ENCODE measurements around the gene LGALS4. TPM values are rescaled to one million over a fixed set of nuclear protein-coding genes. Genes with fewer than 3 reads are reported as not detected.
"Not testable (repeated sequence)": the region's sequence is repeated elsewhere in the genome, so short reads cannot be mapped to it uniquely, and the experiment has no call there.

Gene LGALS4
- total and polyA plus RNA-seq, 2 experiments from 2014 or later: 0.87 TPM; not detected in 1

- Histone ChIP-seq H3K36me3 (ENCODE audit: insufficient read depth) (no peaks in the 10 kb centered on the region), H3F3A (replicated peaks; ENCODE audit: low read depth) (no peaks in the 10 kb centered on the region), H4K20me1 (replicated peaks; ENCODE audit: insufficient read depth) (no peaks in the 10 kb centered on the region), H3K4me1 (ENCODE audit: insufficient read depth) (no peaks in the 10 kb centered on the region), H3K4me2 (no peak overlapping the region), H3K27me3 (ENCODE audit: insufficient read depth) (no peaks in the 10 kb centered on the region), H3K9me2 (ENCODE audit: insufficient read depth) (no peaks in the 10 kb centered on the region), H2AFZ (no peak overlapping the region), H3K79me2 (replicated peaks; ENCODE audit: insufficient read depth) (no peaks in the 10 kb centered on the region), H3K27ac (ENCODE audit: low read depth) (no peak overlapping the region), H3K4me3 (no peak overlapping the region)
- peaks cover 3% of the 10 kb centered on the region for H3K27me3 Mint-ChIP-seq (ENCODE audit: insufficient read depth, low read depth, poor library complexity)
- DNase-seq (ENCODE audit: low spot score) (no peak), ATAC-seq (no peak)
- no peak overlapping the region for H3K27ac Mint-ChIP-seq
- TF ChIP-seq CTCF (conservative IDR thresholded peaks at IDR 0.05; ENCODE audit: low read depth in 2 of 2): no peak
- no peak for TF ChIP-seq JUNB (IDR thresholded peaks at IDR 0.05; ENCODE audit: unreplicated experiment)
- H3K4me3 Mint-ChIP-seq: no peak overlapping the region
- peaks cover 3% of the 10 kb centered on the region; the same call in 2 of the 3 replicates for H3K4me1 Mint-ChIP-seq
- H3K36me3 Mint-ChIP-seq (ENCODE audit: low read depth): peaks cover 5% of the 10 kb centered on the region; the same call in 2 of the 3 replicates
- H3K9me3 Mint-ChIP-seq: peaks cover 11% of the 10 kb centered on the region
Observed at GRCh38 chr19:38861368-38861767, 48.6 kb upstream of the LGALS4 start.

- not testable (repeated sequence) for H3K27ac ChIP-seq (ENCODE audit: low read depth); H4K20me1 ChIP-seq (replicated peaks; ENCODE audit: insufficient read depth); H3K4me1 ChIP-seq (ENCODE audit: insufficient read depth); H3K27ac Mint-ChIP-seq; H3K9me2 ChIP-seq (ENCODE audit: insufficient read depth); DNase-seq (ENCODE audit: low spot score); H3K36me3 ChIP-seq (ENCODE audit: insufficient read depth); H3K79me2 ChIP-seq (replicated peaks; ENCODE audit: insufficient read depth); H3K4me2 ChIP-seq; H3F3A ChIP-seq (replicated peaks; ENCODE audit: low read depth); H3K4me1 Mint-ChIP-seq; H3K27me3 ChIP-seq (ENCODE audit: insufficient read depth); H3K36me3 Mint-ChIP-seq (ENCODE audit: low read depth); H3K4me3 ChIP-seq; H3K27me3 Mint-ChIP-seq (ENCODE audit: insufficient read depth, low read depth, poor library complexity); H3K4me3 Mint-ChIP-seq; H2AFZ ChIP-seq; ATAC-seq
- H3K9me3 Mint-ChIP-seq: peaks cover 16% of the 10 kb centered on the region
Observed at GRCh38 chr19:38859631-38860204, 47.0 kb upstream of the LGALS4 start.

- Histone ChIP-seq H3F3A (replicated peaks; ENCODE audit: low read depth) (peaks cover 8% of the 10 kb centered on the region; the same call in 1 of the 2 replicates), H2AFZ (no peak overlapping the region), H3K9me2 (ENCODE audit: insufficient read depth) (no peaks in the 10 kb centered on the region), H3K27ac (ENCODE audit: low read depth) (no peak overlapping the region), H3K4me1 (ENCODE audit: insufficient read depth) (peaks cover 3% of the 10 kb centered on the region; the same call in 1 of the 2 replicates), H3K79me2 (replicated peaks; ENCODE audit: insufficient read depth) (no peaks in the 10 kb centered on the region), H3K27me3 (ENCODE audit: insufficient read depth) (no peaks in the 10 kb centered on the region), H3K4me2 (no peak overlapping the region), H4K20me1 (replicated peaks; ENCODE audit: insufficient read depth) (no peaks in the 10 kb centered on the region), H3K4me3 (no peak overlapping the region), H3K36me3 (ENCODE audit: insufficient read depth) (no peaks in the 10 kb centered on the region)
- H3K36me3 Mint-ChIP-seq (ENCODE audit: low read depth): peaks cover 12% of the 10 kb centered on the region
- no peak overlapping the region; the same call in 1 of the 3 replicates for H3K4me3 Mint-ChIP-seq
- ATAC-seq (no peak), DNase-seq (ENCODE audit: low spot score) (no peak)
- peaks cover 6% of the 10 kb centered on the region; the same call in 2 of the 3 replicates for H3K4me1 Mint-ChIP-seq
- peaks cover 20% of the 10 kb centered on the region for H3K9me3 Mint-ChIP-seq
- H3K27me3 Mint-ChIP-seq (ENCODE audit: insufficient read depth, low read depth, poor library complexity): peaks cover 3% of the 10 kb centered on the region
- no peak overlapping the region for H3K27ac Mint-ChIP-seq
- TF ChIP-seq ZNF462 (CRISPR knock-in tag; IDR thresholded peaks at IDR 0.05) (no peak), REST (IDR thresholded peaks at IDR 0.05; ENCODE audit: unreplicated experiment) (no peak)
Observed at GRCh38 chr19:38856813-38857212, 44.1 kb upstream of the LGALS4 start.

Data from GM23338 (cell line).